Neutrophil (primary cell): Measurements from ENCODE around the gene PET100.

Source experiments
- H3K27ac ChIP-seq: fragments of 200-600 bp; sonication (generic); 2 replicates; pipeline ENCODE4 v1.5.1; 2016; ENCODE audit warnings: mild to moderate bottlenecking, moderate library complexity
- H3K27me3 ChIP-seq: fragments of 200-600 bp; sonication (generic); 2 replicates; pipeline ENCODE4 v1.6.0; 2016; ENCODE audit warnings: mild to moderate bottlenecking
- H3K36me3 ChIP-seq: fragments of 200-600 bp; sonication (generic); 2 replicates; pipeline ENCODE4 v1.5.1; 2017
- H3K4me1 ChIP-seq, 2 experiments: fragments of 200-600 bp in 1 of 2; sonication (generic) in 1 of 2; 1 replicate in 1 of 2; 2 replicates in 1 of 2; pipeline versions ENCODE4 v1.5.1 to v1.6.1; 2013 to 2016; ENCODE audit warnings: low read depth in 1 of 2, low read length in 1 of 2, mild to moderate bottlenecking in 1 of 2, moderate library complexity in 1 of 2; ENCODE audit not compliant: control insufficient read depth in 1 of 2, insufficient read depth in 1 of 2
- H3K4me3 ChIP-seq, 2 experiments: fragments of 200-600 bp in 1 of 2; sonication (generic) in 1 of 2; 1 replicate in 1 of 2; 2 replicates in 1 of 2; pipeline ENCODE4 v1.5.1; 2013 to 2016; ENCODE audit warnings: low read depth in 1 of 2, low read length in 1 of 2, mild to moderate bottlenecking in 1 of 2, moderate library complexity in 1 of 2
- H3K9me3 ChIP-seq: fragments of 200-600 bp; sonication (generic); 2 replicates; pipeline ENCODE4 v1.5.1; 2016
- TF ChIP-seq, protein P1 (sequence below): fragments of 200-600 bp; sonication (generic); IDR thresholded peaks from 2 replicates; pipeline ENCODE4 v1.5.1; 2016; ENCODE audit warnings: antibody characterized with exemption

Gene PET100

DNA sequence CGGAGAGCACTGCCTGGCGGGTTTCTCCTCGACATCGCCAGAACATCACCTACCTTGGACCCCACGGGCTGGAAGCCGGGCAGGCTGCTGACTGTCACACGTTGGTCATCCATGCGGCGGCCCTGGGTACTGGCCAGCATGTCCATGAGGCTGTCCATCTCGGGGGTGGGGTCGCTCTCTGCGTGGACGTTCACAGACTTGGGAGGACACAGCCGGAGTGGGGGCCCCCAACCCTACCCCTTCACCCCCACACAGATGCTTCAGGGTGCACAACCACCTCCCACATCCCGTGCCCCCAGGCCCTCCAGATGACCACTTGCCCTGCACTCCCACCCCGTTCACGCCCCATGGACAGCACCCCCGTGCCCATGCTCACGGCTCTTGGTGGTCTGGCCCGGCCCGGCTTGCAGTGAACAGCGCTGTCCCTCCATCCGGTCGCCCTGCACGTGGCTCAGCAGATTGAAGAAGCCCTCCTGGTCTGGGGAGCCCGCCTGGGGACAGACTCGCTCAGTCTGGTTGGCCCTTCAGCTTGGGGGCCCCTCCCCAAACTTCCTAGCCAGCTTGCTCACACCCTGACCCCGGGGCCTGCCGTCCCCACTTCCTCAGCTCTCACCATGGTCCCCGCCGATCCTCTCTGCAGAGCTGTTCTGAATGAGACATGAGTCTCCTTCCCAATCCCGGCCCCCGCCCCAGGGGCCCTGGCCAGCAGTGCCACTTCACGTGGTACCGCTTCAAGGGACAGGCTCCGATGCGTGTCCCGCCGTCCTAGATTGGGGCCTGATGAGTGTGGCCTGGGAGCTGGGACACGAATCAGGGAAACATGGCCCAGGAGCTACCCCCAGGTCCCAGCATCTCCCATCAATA lies 3.0 kb downstream of the PET100 start:
- Histone ChIP-seq H3K4me1 (peaks cover 34 to 41% of the 10 kb centered on the region in 2 experiments), H3K36me3 (peaks cover 16% of the 10 kb centered on the region), H3K4me3 (no peak overlapping the region), H3K27me3 (no peaks in the 10 kb centered on the region), H3K9me3 (no peaks in the 10 kb centered on the region), H3K27ac (no peak overlapping the region)
- TF ChIP-seq, protein P1, sequence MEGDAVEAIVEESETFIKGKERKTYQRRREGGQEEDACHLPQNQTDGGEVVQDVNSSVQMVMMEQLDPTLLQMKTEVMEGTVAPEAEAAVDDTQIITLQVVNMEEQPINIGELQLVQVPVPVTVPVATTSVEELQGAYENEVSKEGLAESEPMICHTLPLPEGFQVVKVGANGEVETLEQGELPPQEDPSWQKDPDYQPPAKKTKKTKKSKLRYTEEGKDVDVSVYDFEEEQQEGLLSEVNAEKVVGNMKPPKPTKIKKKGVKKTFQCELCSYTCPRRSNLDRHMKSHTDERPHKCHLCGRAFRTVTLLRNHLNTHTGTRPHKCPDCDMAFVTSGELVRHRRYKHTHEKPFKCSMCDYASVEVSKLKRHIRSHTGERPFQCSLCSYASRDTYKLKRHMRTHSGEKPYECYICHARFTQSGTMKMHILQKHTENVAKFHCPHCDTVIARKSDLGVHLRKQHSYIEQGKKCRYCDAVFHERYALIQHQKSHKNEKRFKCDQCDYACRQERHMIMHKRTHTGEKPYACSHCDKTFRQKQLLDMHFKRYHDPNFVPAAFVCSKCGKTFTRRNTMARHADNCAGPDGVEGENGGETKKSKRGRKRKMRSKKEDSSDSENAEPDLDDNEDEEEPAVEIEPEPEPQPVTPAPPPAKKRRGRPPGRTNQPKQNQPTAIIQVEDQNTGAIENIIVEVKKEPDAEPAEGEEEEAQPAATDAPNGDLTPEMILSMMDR: no peak

DNA sequence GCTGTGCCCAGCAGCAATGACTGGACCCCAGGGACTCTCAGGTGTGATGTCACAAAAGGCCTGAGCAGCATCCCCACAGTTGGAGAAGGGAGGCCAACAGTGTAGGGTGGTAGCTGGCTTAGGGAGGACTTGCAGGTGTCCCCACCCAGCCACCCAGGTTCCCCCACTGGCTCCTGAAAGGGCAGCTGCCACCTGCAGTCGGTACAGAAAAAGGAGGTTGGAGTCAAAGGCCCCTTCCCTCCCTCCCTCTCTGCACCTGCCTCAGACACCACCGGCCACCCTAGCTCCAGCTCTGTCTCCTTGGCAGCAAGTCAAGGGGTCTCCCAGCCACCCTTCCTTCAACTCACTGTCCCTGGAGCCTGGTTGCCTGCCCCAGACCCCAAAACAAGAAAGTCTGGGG lies 4.1 kb downstream of the PET100 start, which contains the start of gene PCP2:
Gene PCP2, minus strand, starts transcription at position 22 of the 400 bp plus-strand sequence. CDS start 262 bp downstream, outside the sequence.
- Histone ChIP-seq H3K27ac (no peak within 1 kb of the TSS), H3K27me3 (no peaks in the 10 kb centered on the region), H3K4me1 (peaks cover 38 to 47% of the 10 kb centered on the region in 2 experiments), H3K36me3 (peaks cover 16% of the 10 kb centered on the region), H3K4me3 (no peak within 1 kb of the TSS), H3K9me3 (no peaks in the 10 kb centered on the region)
- TF ChIP-seq, protein P1: no peak

DNA sequence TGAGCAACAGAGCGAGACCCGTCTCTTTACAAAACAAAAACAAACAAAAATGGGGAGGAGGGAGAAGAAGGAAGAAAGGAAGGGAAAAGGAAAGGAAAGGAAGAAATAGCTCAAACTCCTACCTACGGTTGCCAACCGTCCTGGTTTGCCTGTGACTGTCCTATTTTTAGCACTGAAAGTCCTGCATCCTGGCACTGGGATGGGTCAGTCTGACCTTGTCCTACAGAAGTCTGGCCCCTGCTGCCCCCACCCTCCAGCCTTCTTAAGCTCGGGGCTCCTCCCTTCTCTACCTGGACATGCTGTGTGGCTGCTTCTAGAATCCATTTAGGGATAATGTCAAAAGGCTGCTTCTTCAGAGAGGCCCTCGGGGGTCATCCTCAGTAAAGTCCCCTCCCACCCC lies 6.1 kb downstream of the PET100 start:
- H3K36me3 ChIP-seq: peaks cover 36% of the 10 kb centered on the region
- H3K9me3 ChIP-seq: no peaks in the 10 kb centered on the region
- H3K4me3 ChIP-seq: no peak overlapping the region
- peaks cover 41 to 52% of the 10 kb centered on the region in 2 experiments for H3K4me1 ChIP-seq
- TF ChIP-seq, protein P1: no peak
- no peaks in the 10 kb centered on the region for H3K27me3 ChIP-seq
- no peak overlapping the region for H3K27ac ChIP-seq

DNA sequence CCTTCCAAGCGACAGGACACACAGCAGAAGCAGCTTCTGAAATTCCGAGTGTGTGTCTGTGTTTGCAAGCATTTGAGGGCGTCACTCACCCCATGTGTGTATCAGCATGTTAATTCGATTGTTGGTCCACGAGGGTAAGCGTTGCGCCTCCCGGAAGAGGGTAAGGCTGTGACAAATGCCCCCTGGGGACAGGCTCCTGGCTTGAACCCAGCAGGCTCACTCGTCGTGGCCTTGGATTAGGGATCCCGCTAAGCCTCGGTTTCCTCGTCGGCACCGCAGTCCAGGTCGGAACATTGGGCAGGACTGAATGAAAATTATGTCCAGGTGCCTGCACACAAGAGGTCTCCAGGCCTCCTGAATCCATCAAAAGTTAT lies 6.7 kb downstream of the PET100 start:
- Histone ChIP-seq H3K27ac (peak overlapping the region; percentile 98), H3K4me3 (peak overlapping the region; percentile 87 to 95), H3K27me3 (no peaks in the 10 kb centered on the region), H3K9me3 (no peaks in the 10 kb centered on the region), H3K36me3 (peaks cover 41% of the 10 kb centered on the region), H3K4me1 (peaks cover 37 to 49% of the 10 kb centered on the region in 2 experiments)
- TF ChIP-seq, protein P1: no peak

DNA sequence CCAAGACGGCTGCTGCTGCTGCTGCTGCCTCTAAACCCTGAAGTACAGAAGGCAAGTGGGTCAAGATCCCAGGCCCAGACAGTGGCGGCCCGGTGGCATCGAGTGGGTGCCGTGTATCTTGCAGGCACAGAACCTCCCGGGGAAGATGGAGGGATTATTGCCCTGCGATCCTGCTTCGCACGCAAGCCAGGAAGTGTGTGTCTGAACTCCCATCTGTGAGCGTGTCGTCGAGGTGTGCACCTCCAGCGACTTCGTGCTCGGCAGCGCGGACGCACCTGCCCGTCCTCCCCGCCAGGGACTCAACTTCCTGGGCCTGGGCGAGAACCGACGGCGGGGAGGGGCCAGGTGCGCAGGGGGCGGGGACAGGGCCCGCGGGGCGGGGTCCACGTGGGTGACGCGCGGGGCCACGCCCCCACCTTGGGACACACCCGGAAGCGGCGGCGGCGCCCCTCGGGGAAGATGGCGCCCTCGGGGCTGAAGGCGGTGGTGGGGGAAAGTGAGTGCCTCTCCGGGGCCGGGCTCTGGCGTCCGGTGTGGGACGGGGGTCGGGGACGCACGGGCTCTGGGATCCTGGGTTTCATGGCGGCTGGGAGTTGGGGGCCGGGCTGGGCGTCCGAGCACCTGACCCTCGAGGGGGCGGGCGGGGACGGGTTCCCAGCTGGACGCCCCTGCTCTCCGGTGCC lies 7.2 kb downstream of the PET100 start, which contains the start of gene STXBP2:
Gene STXBP2, plus strand, starts transcription at position 420 of the 683 bp plus-strand sequence. Its CDS starts 40 bp downstream, at position 460.
- peaks cover 43% of the 10 kb centered on the region for H3K36me3 ChIP-seq
- H3K4me1 ChIP-seq: peaks cover 37 to 49% of the 10 kb centered on the region in 2 experiments
- no peaks in the 10 kb centered on the region for H3K27me3 ChIP-seq
- H3K4me3 ChIP-seq: peak within 1 kb of the TSS; percentile 87 to 95
- TF ChIP-seq, protein P1: peak; percentile 91
- H3K9me3 ChIP-seq: no peaks in the 10 kb centered on the region
- peak within 1 kb of the TSS; percentile 98 for H3K27ac ChIP-seq
